ENCODE measurements around the gene PPP4R1.
"Not testable (repeated sequence)": the region's sequence is repeated elsewhere in the genome, so short reads cannot be mapped to it uniquely, and the experiment has no call there.

Gene PPP4R1

GRCh38 chr18:9628984-9629383 is 14.6 kb upstream of the PPP4R1 start:
- no peak for DNase-seq (ENCODE audit: low spot score)

DNA sequence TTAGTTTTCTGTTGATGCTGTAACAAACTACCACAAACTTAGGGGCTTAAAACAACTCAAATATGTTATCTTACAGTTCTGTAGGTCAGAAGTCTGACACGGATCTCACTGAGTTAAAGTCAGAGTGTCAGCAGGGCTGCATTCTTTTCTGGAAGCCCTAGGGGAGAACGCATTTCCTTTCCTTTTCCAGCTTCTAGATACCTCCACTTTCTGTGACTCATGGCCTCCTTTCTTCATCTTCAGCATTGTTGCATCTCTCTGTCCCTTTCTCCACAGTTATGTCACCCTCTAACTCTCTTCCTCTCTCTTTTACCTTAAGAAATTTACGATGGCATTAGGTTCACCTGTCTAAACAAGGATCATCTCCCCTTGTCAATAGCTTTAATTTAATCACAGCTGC is 13.3 kb upstream of the PPP4R1 start:
- no peak for DNase-seq (ENCODE audit: low spot score)

DNA sequence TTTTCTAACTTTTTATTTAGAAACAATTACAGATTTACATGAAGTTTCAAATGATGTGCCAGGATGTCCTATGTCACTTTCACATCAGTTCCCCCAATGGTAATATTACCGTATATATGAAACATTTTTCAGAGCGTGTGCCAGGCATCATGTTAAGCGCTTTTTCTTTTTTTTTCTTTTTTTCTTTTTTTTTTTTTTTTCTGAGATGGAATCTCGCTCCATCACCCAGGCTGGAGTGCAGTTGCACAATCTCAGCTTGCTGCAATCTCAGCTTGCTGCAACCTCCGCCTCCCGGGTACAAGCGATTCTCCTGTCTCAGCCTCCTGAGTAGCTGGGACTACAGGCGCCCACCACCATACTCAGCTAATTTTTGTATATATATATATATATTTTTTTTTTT is 5.6 kb upstream of the PPP4R1 start:
- DNase-seq (ENCODE audit: low spot score) = no peak

- DNase-seq (ENCODE audit: low spot score) = no peak
Measured at GRCh38 chr18:9619545-9619944, 5.2 kb upstream of the PPP4R1 start.

DNA sequence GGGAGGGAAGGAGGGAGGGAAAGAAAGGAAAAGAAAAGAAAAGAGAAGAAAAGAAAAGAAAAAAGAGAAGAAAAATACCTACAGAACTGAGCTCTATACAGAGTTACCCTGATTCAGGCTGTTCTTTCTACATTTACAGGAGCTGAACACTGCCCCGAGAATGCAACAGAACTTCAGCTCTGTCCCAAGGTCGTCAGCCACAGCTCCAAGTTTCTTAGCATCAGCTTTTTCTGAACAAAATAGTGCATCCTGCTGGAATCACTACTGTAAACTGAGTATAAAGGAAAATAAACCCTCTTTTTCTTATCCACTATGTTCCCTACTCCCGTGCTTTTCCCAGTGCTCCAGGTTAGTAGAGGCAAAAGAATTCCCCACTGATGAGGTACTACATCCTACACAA is 4.7 kb upstream of the PPP4R1 start:
- DNase-seq (ENCODE audit: low spot score) = no peak

GRCh38 chr18:9617006-9617542 is 2.7 kb upstream of the PPP4R1 start:
- DNase-seq (ENCODE audit: low spot score) = no peak

GRCh38 chr18:9616049-9616448 is 1.7 kb upstream of the PPP4R1 start:
- DNase-seq (ENCODE audit: low spot score) = no peak

- no peak for DNase-seq (ENCODE audit: low spot score)
Measured at GRCh38 chr18:9615280-9615797, 980 bp upstream of the PPP4R1 start.

GRCh38 chr18:9613550-9614400 is 584 bp downstream of the PPP4R1 start:
- DNase-seq (ENCODE audit: low spot score) = no peak

- no peak for DNase-seq (ENCODE audit: low spot score)
Measured at GRCh38 chr18:9612977-9613376, 1.4 kb downstream of the PPP4R1 start.

DNA sequence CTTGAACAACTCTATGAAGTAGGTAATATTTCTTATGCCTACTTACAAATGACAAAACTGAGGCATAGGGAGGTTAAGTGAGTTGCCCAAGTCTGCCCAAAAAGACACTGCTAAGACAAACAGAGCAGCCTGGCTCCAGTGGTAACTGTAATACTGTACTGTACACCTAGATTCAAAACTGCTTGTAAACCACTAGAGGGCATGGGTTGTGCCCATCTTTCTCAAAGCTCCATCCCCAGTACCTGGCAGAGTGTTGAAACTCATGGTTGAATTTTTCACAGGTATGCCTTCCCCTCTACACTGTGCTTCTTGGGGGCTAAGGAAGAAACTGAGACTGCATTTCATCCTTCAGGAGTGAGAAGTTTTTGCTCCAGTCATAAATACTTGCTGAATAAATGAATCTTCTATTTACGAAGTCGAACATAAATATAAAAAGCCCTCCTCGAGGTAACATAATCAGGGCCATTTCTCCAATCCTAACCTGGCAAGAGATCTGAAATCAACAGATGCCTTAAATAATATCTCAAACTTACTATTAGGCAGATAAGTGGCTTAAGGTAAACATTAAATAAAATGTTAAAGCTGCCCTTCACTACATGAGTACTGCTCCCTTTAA is 2.0 kb downstream of the PPP4R1 start:
- DNase-seq (ENCODE audit: low spot score) = no peak

GRCh38 chr18:9609190-9609589 is 5.2 kb downstream of the PPP4R1 start:
- no peak for DNase-seq (ENCODE audit: low spot score)

GRCh38 chr18:9608728-9609127 is 5.6 kb downstream of the PPP4R1 start:
- no peak for DNase-seq (ENCODE audit: low spot score)

DNA sequence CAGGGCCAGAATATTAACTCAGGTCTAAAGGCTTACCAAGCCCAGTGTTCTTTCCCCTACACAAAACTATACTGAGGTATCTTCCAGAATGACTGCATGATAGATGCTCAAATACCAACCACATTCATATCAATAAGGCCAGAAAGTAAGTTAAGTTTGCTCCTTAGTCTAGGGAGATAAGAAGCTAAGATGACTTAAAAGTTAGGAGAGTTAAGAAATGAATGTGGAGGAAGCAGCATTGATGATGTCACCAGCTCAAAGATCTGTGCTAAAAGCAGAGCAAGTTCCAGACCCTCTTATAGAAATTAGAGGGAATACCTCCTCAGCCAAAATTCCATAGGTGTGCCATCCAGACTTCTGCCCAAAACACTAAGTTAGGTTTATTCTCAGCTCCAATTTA is 6.1 kb downstream of the PPP4R1 start:
- no peak for DNase-seq (ENCODE audit: low spot score)

DNA sequence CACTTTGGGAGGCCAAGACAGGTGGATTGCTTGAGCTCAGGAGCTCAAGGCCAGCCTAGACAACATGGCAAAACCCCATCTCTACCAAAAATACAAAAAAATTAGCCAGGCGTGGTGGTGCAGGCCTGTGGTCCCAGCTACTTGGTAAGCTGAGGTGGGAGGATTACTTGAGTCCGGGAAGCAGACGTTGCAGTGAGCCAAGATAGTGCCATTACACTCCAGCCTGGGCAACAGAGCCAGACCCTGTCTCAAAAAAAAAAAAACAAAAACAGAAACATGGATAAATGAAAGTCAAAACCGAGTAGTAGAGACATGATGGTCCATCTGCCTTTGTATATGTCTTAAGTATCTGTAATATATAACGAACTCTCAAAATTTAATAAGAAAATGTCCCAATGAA is 7.2 kb downstream of the PPP4R1 start:
- not testable (repeated sequence) for DNase-seq (ENCODE audit: low spot score)

DNA sequence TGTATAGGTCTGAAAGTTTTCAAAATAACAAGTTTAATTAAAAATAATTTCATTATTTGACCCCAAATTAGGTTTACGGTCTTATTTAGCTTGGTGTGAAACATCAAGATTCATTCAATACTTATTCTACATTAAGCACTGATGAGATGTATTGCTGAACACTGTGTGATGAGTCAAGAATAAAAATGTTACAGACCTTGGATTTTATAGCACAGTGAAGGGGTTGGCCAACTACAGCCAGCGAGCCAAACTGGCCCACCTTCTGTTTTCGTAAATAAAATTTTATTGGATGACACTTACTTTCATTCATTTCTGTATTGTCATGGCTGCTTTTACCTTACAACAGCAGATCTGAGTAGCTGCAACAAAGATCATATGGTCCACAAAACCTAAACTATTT is 8.3 kb downstream of the PPP4R1 start:
- DNase-seq (ENCODE audit: low spot score) = no peak

- no peak for DNase-seq (ENCODE audit: low spot score)
Measured at GRCh38 chr18:9604348-9604747, 10.0 kb downstream of the PPP4R1 start.

DNA sequence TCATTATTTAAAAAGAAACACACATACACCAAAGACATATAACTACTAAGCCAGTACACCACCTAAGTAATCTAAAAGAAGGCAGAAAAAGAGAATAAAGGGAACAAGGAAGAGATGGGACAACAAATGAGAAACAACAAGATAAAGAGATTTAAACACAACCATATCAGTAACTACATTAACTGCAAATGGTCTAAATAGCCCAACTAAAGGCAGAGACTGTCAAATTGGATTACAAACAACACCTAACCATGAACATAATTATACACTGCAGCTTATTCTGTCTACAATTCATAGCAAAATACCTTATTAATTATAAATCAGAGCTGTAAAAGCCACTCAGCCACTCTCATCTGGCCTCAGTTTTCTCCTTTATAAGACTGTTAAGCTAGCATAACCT is 15.0 kb downstream of the PPP4R1 start:
- DNase-seq (ENCODE audit: low spot score) = no peak

DNA sequence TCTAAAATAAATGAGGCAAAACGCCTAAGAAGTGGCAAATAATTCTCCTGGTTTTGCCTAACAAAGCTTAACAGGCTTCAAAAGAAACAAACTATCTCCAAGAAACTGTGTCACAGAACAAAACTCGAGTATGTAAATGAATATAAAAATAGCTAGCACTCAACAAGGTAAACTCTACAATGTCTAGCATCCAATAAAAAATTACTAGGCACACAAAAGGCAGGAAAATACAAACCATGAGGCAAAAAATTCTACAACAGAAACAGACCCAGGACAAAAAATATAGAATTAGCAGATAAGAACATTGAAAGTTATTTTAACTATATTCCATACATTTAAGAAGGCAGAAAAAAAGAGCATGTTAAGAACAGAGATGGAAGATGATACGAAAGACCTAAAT is 16.8 kb downstream of the PPP4R1 start:
- DNase-seq (ENCODE audit: low spot score) = no peak

- DNase-seq (ENCODE audit: low spot score) = no peak
Measured at GRCh38 chr18:9596843-9597526, 17.4 kb downstream of the PPP4R1 start.

DNA sequence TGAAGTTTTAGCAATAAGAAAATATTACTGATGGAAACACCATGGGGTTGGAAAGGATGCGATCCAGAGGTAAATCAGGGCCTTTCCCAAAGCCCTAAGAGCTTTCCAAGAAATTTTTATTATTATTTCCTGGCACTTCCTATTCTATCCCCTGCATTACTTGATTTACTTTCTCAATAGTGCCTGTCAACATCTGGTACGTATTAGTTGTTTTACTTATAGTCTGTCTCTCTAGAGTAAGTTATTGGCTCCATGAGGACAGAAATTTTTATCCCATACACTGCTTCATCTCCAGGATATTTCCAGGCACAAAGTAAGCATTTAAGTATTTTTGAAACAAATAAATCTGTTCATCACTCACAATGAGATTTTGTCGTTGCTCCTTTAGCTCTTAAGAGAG is 18.1 kb downstream of the PPP4R1 start:
- DNase-seq (ENCODE audit: low spot score) = no peak

DNA sequence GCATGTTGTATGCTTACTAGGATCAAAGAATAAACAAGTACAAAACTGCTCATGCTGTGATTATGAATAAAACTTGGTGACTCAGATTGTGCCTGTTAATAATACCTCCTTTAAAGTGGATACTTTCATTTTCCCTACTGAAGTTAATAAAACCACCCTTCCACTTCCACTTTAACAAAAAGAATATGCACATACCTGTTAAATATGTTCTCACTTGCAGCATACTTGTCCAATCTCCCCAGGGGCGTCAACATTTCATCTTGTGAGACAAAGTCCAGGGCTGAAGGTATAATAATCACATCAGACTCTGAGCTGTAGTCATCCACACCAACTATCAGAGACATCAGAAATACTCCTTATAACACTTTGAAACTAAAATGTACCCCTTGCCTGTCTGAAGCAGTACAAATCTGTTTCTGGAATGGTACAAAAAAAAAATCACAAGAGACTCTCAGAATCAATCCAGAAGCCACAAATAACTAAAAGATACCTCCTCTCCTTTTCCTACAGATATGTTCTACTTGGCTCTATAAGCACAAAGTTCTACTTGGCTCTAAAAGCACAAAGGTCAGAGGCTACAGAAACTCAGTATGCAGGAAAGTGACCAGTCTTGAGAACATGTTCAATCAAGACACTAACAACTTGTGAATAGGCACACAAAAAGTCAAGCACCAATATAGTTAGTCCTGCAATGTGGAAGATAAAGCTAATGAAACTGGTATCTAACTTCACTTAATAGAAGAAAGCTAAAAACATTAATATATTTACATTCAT is 19.3 kb downstream of the PPP4R1 start:
- DNase-seq (ENCODE audit: low spot score) = no peak

Measured in COLO829 (cell line).